ENCODE measurements around the gene RBMS1. TPM values are rescaled to one million over a fixed set of nuclear protein-coding genes. Genes with fewer than 3 reads are reported as not detected.

Gene RBMS1
- total RNA-seq, 1 donor from 2014 or later = 28.4 TPM

- Mint-ChIP-seq H3K4me1 (peaks cover 6% of the 10 kb centered on the region), H3K36me3 (ENCODE audit: low read depth) (peaks cover under 1% of the 10 kb centered on the region), H3K4me3 (no peak overlapping the region), H3K27me3 (ENCODE audit: low read depth) (no peaks in the 10 kb centered on the region), H3K9me3 (peaks cover 3% of the 10 kb centered on the region), H3K27ac (ENCODE audit: unreplicated experiment) (no peak overlapping the region)
- DNase-seq (ENCODE audit: low read depth, low spot score) = no peak
- TF ChIP-seq, protein P1, sequence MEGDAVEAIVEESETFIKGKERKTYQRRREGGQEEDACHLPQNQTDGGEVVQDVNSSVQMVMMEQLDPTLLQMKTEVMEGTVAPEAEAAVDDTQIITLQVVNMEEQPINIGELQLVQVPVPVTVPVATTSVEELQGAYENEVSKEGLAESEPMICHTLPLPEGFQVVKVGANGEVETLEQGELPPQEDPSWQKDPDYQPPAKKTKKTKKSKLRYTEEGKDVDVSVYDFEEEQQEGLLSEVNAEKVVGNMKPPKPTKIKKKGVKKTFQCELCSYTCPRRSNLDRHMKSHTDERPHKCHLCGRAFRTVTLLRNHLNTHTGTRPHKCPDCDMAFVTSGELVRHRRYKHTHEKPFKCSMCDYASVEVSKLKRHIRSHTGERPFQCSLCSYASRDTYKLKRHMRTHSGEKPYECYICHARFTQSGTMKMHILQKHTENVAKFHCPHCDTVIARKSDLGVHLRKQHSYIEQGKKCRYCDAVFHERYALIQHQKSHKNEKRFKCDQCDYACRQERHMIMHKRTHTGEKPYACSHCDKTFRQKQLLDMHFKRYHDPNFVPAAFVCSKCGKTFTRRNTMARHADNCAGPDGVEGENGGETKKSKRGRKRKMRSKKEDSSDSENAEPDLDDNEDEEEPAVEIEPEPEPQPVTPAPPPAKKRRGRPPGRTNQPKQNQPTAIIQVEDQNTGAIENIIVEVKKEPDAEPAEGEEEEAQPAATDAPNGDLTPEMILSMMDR (conservative IDR thresholded peaks at IDR 0.05) = no peak
Measured at GRCh38 chr2:160358046-160358445, 135.6 kb downstream of the RBMS1 start.

- Mint-ChIP-seq H3K27me3 (ENCODE audit: low read depth) (no peaks in the 10 kb centered on the region), H3K36me3 (ENCODE audit: low read depth) (no peaks in the 10 kb centered on the region), H3K9me3 (peaks cover 3% of the 10 kb centered on the region), H3K27ac (ENCODE audit: unreplicated experiment) (no peak overlapping the region), H3K4me3 (no peak overlapping the region), H3K4me1 (peaks cover 6% of the 10 kb centered on the region)
- no peak for DNase-seq (ENCODE audit: low read depth, low spot score)
- TF ChIP-seq, protein P1 (conservative IDR thresholded peaks at IDR 0.05) = no peak
Measured at GRCh38 chr2:160356485-160356884, 137.1 kb downstream of the RBMS1 start.

GRCh38 chr2:160355080-160355479 lies 138.5 kb downstream of the RBMS1 start:
- no peak for DNase-seq (ENCODE audit: low read depth, low spot score)
- Mint-ChIP-seq H3K27me3 (ENCODE audit: low read depth) (no peaks in the 10 kb centered on the region), H3K4me3 (no peak overlapping the region), H3K36me3 (ENCODE audit: low read depth) (peaks cover 3% of the 10 kb centered on the region), H3K27ac (ENCODE audit: unreplicated experiment) (no peak overlapping the region), H3K9me3 (peaks cover 3% of the 10 kb centered on the region), H3K4me1 (peaks cover 6% of the 10 kb centered on the region)
- TF ChIP-seq, protein P1 (conservative IDR thresholded peaks at IDR 0.05) = no peak

DNA sequence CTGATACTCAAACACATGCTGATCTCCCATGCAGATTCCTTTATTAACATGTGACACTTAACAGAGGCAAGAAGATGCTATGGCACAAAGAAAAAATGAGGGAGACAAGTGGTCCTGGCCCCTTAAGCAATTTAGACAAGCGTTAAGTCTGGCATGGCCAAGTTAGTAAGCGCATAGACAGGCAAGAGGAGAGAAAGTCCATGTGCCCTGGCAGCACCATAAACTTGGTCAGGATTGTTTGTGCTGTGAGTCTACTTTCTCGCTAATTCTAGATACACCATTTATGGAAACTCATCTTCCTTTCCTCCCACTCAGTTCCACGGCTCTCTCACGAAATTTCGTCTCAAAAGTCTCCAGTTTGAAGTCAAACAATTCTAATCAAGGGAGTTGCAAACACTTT lies 138.9 kb downstream of the RBMS1 start:
- Mint-ChIP-seq H3K27me3 (ENCODE audit: low read depth) (no peaks in the 10 kb centered on the region), H3K4me1 (peaks cover 6% of the 10 kb centered on the region), H3K4me3 (no peak overlapping the region), H3K27ac (ENCODE audit: unreplicated experiment) (no peak overlapping the region), H3K9me3 (peaks cover 3% of the 10 kb centered on the region), H3K36me3 (ENCODE audit: low read depth) (peaks cover 3% of the 10 kb centered on the region)
- TF ChIP-seq, protein P1 (conservative IDR thresholded peaks at IDR 0.05) = no peak
- DNase-seq (ENCODE audit: low read depth, low spot score) = no peak

DNA sequence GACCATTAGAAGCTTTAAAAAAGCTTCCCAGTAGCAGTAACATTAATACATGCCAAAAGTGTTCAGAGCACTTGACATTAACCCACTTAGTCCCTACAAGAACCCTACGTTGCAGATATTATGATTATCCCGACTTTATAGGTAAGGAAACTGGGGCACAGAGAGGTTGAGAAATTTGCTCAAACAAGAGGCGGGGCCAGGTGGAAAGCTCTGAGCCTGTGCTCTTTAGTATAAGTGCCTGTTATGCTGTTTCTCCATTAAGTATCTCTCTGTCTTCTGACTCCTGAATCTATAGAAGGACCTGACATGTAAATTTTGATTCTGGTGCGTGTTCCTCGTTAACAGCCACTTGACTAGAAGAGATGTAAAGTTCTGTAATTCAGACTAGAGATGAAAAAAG lies 139.8 kb downstream of the RBMS1 start:
- TF ChIP-seq, protein P1 (conservative IDR thresholded peaks at IDR 0.05) = no peak
- DNase-seq (ENCODE audit: low read depth, low spot score) = no peak
- peaks cover 6% of the 10 kb centered on the region for H3K4me1 Mint-ChIP-seq

GRCh38 chr2:160353166-160353565 lies 140.4 kb downstream of the RBMS1 start:
- Mint-ChIP-seq H3K4me3 (no peak overlapping the region), H3K27ac (ENCODE audit: unreplicated experiment) (no peak overlapping the region), H3K9me3 (peaks cover 3% of the 10 kb centered on the region), H3K4me1 (peaks cover 6% of the 10 kb centered on the region), H3K36me3 (ENCODE audit: low read depth) (peaks cover 3% of the 10 kb centered on the region), H3K27me3 (ENCODE audit: low read depth) (no peaks in the 10 kb centered on the region)
- TF ChIP-seq, protein P1 (conservative IDR thresholded peaks at IDR 0.05) = no peak
- DNase-seq (ENCODE audit: low read depth, low spot score) = no peak

More for the DNA sequence above, 139.8 kb downstream of the RBMS1 start:
- peaks cover 3% of the 10 kb centered on the region for H3K9me3 Mint-ChIP-seq
- H3K27me3 Mint-ChIP-seq (ENCODE audit: low read depth) = no peaks in the 10 kb centered on the region
- H3K27ac Mint-ChIP-seq (ENCODE audit: unreplicated experiment) = no peak overlapping the region
- no peak overlapping the region for H3K4me3 Mint-ChIP-seq
- peaks cover 3% of the 10 kb centered on the region for H3K36me3 Mint-ChIP-seq (ENCODE audit: low read depth)
